SK-N-SH (cell line): Measurements from ENCODE around the gene NEURL2. TPM values are rescaled to one million over a fixed set of nuclear protein-coding genes. Genes with fewer than 3 reads are reported as not detected.

Experiments used
- CTCF ChIA-PET: fragments of 300-600, 350-600 bp; formaldehyde crosslinking; extraction: SDS; loops from one replicate; lab custom pipeline; 2021; lab: Yijun Ruan, JAX
- POLR2A ChIA-PET: fragments of 350-600 bp; sonication (Branson Sonifier 250); formaldehyde crosslinking; extraction: SDS; loops from one replicate; lab custom pipeline; 2020; ENCODE audit warnings: antibody characterized with exemption, inconsistent platforms; lab: Yijun Ruan, JAX
- DNase-seq: peaks from one replicate; pipeline ENCODE4 v3.0.0; 2012
- H2AFZ ChIP-seq: fragments of 200-600 bp; sonication (generic); 2 replicates; pipeline ENCODE4 v1.8.1; 2016; ENCODE audit warnings: antibody characterized with exemption, mild to moderate bottlenecking, low read depth
- H3F3A ChIP-seq: fragments of 200-600 bp; sonication (generic); replicated peaks from 2 replicates; pipeline ENCODE3; 2016; ENCODE audit warnings: antibody characterized with exemption, mild to moderate bottlenecking; ENCODE audit not compliant: insufficient read depth
- H3K27ac ChIP-seq, 2 experiments: fragments of 200-500 bp in 1 of 2; fragments of 200-600 bp in 1 of 2; sonication (Bioruptor generic) in 1 of 2; sonication (generic), shearing (Covaris generic) in 1 of 2; 2 replicates each; pipeline versions ENCODE4 v1.5.1 to v1.6.1; 2014 to 2016; ENCODE audit warnings: low read depth in 2 of 2, inconsistent platforms in 1 of 2, low read length in 1 of 2, mild to moderate bottlenecking in 1 of 2, mixed read lengths in 1 of 2
- H3K27me3 ChIP-seq: fragments of 200-600 bp; sonication (generic), shearing (Covaris generic); 2 replicates; pipeline ENCODE4 v1.6.1; 2016; ENCODE audit warnings: mixed run types; ENCODE audit not compliant: insufficient read depth
- H3K36me3 ChIP-seq, 2 experiments: fragments of 200-500 bp in 1 of 2; fragments of 200-600 bp in 1 of 2; sonication (Bioruptor generic) in 1 of 2; sonication (generic) in 1 of 2; replicated peaks in 1 of 2; 2 replicates each; pipeline versions ENCODE3 to v1.5.1; 2014 to 2016; ENCODE audit warnings: low read length in 1 of 2, mild to moderate bottlenecking in 1 of 2; ENCODE audit not compliant: insufficient read depth in 2 of 2, control insufficient read depth in 1 of 2
- H3K4me1 ChIP-seq, 2 experiments: fragments of 200-500 bp in 1 of 2; fragments of 200-600 bp in 1 of 2; sonication (Bioruptor generic) in 1 of 2; sonication (generic), shearing (Covaris generic) in 1 of 2; 2 replicates each; pipeline versions ENCODE4 v1.5.1 to v1.6.1; 2014 to 2016; ENCODE audit warnings: low read depth in 1 of 2, low read length in 1 of 2, mixed run types in 1 of 2; ENCODE audit not compliant: insufficient read depth in 2 of 2, control insufficient read depth in 1 of 2
- H3K4me2 ChIP-seq: fragments of 200-600 bp; sonication (generic), shearing (Covaris generic); 2 replicates; pipeline ENCODE4 v1.6.1; 2017; ENCODE audit warnings: mixed run types
- H3K4me3 ChIP-seq, 2 experiments: fragments of 200-500 bp in 1 of 2; fragments of 200-600 bp in 1 of 2; sonication (Bioruptor generic) in 1 of 2; sonication (generic), shearing (Covaris generic) in 1 of 2; 2 replicates each; pipeline versions ENCODE4 v1.5.1 to v1.8.1; 2014 to 2016; ENCODE audit warnings: low read depth in 2 of 2, inconsistent platforms in 1 of 2, low read length in 1 of 2, mild to moderate bottlenecking in 1 of 2, mixed read lengths in 1 of 2, moderate library complexity in 1 of 2
- H3K79me2 ChIP-seq: fragments of 200-600 bp; sonication (generic); 2 replicates; pipeline ENCODE4 v1.8.1; 2017; ENCODE audit warnings: mild to moderate bottlenecking; ENCODE audit not compliant: insufficient read depth
- H3K9ac ChIP-seq: fragments of 200-600 bp; sonication (generic); 2 replicates; pipeline ENCODE4 v1.6.1; 2017; ENCODE audit warnings: mixed run types
- H3K9me2 ChIP-seq: fragments of 200-600 bp; sonication (generic); 2 replicates; pipeline ENCODE4 v1.6.1; 2017; ENCODE audit warnings: mixed run types
- H3K9me3 ChIP-seq: fragments of 200-600 bp; sonication (generic); 2 replicates; pipeline ENCODE4 v1.6.1; 2017; ENCODE audit warnings: mixed run types, mild to moderate bottlenecking, moderate library complexity
- H4K20me1 ChIP-seq: fragments of 200-600 bp; sonication (generic); 2 replicates; pipeline ENCODE4 v1.6.1; 2017; ENCODE audit warnings: mild to moderate bottlenecking, mixed run types; ENCODE audit not compliant: insufficient read depth
- EZH2phosphoT487 ChIP-seq: fragments of 200-600 bp; sonication (generic); IDR thresholded peaks from 2 replicates; pipeline ENCODE4 v1.6.1; 2017; ENCODE audit warnings: low read depth, mixed run types, mild to moderate bottlenecking, antibody characterized with exemption, moderate library complexity, borderline replicate concordance
- FOSL2 ChIP-seq: IDR thresholded peaks from 2 replicates; pipeline ENCODE4 v1.4.0; 2012; ENCODE audit warnings: low read depth, mild to moderate bottlenecking, moderate library complexity, borderline replicate concordance
- POLR2AphosphoS5 ChIP-seq: IDR thresholded peaks from 2 replicates; pipeline ENCODE4 v1.6.1; 2012; ENCODE audit warnings: low read depth, low read length
- RAD21 ChIP-seq: IDR thresholded peaks from 2 replicates; pipeline ENCODE4 v1.6.1; 2012; ENCODE audit warnings: mild to moderate bottlenecking, low read length
- RCOR1 ChIP-seq: fragments of 150-350 bp; IDR thresholded peaks from 2 replicates; pipeline ENCODE4 v1.6.1; 2017; ENCODE audit warnings: antibody characterized with exemption, low read length
- RFX5 ChIP-seq: IDR thresholded peaks from 2 replicates; pipeline ENCODE4 v1.6.1; 2012; ENCODE audit warnings: mild to moderate bottlenecking, improper control_type of control experiment, low read length
- SIN3A ChIP-seq: IDR thresholded peaks from 2 replicates; pipeline ENCODE4 v1.6.1; 2012; ENCODE audit warnings: low read depth, mild to moderate bottlenecking, low read length, moderate library complexity, borderline replicate concordance
- TAF1 ChIP-seq: IDR thresholded peaks from 2 replicates; pipeline ENCODE4 v1.6.1; 2012; ENCODE audit warnings: low read depth, mild to moderate bottlenecking, low read length, moderate library complexity, borderline replicate concordance
- TCF12 ChIP-seq: IDR thresholded peaks from 2 replicates; pipeline ENCODE4 v1.4.0; 2012
- YY1 ChIP-seq: IDR thresholded peaks from 2 replicates; pipeline ENCODE4 v1.4.0; 2012; ENCODE audit warnings: low read depth, mild to moderate bottlenecking
- WGBS: methylation state at CpG from one replicate; pipeline ENCODE4 v1.1.6; 2017; ENCODE audit warnings: low lambda C conversion rate; 5-methylcytosine and 5-hydroxymethylcytosine counted together
- polyA plus RNA-seq, 3 experiments: library from polyadenylated mRNA; depleted of rRNA; stranded (reverse); fragments of >200 nt; gene quantifications; 2 replicates each; pipeline ENCODE4 v1.2.3, GENCODE V29; 2012
- TF ChIP-seq, protein P1 (sequence below): fragments of 200-600 bp; sonication (generic); IDR thresholded peaks from 2 replicates; pipeline ENCODE4 v1.6.1; 2017; ENCODE audit warnings: antibody characterized with exemption, mild to moderate bottlenecking, moderate library complexity
- TF ChIP-seq, protein P2 (sequence below): IDR thresholded peaks from 2 replicates; pipeline ENCODE4; 2012
- TF ChIP-seq, protein P3 (sequence below): IDR thresholded peaks from 2 replicates; pipeline ENCODE4 v1.4.0; 2012; ENCODE audit warnings: low read depth
- TF ChIP-seq, protein P4 (sequence below): fragments of 150-350 bp; IDR thresholded peaks from 2 replicates; pipeline ENCODE4 v1.6.1; 2017; ENCODE audit warnings: antibody characterized with exemption, low read length, low read depth, borderline replicate concordance

NEURL2 gene
- polyA plus RNA-seq, 1 of the 3 experiments (the other 2 are of a cell fraction), result 3.5 TPM

DNA sequence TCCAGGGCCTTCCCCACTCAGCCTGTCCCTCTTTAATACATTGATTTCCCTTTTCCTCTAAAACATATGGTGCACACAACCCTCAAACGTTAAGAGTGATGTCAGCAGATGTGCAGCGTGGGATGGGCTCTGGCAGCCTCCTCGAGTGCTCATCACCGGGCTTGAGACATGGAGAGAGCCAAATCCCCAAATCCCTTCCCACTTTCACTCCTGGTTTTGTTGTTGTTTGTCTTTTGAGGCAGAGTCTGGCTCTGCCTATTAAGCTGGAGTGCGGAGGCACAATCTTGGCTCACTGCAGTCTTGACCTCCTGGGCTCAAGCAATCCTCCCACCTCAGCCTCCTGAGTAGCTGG, 26.8 kb upstream of the NEURL2 start:
- Histone ChIP-seq H3K9me2 (no peaks in the 10 kb centered on the region), H2AFZ (peak overlapping the region; percentile 56; the same call in 1 of the 2 replicates), H3K9ac (no peak overlapping the region), H3K79me2 (no peaks in the 10 kb centered on the region), H3K27me3 (no peaks in the 10 kb centered on the region), H3K27ac (no peak overlapping the region), H3K9me3 (no peaks in the 10 kb centered on the region), H3K4me2 (no peak overlapping the region), H3K4me3 (no peak overlapping the region), H3K4me1 (peaks cover under 1 to 12% of the 10 kb centered on the region in 2 experiments; a peak in 1 of 4 replicates), H3K36me3 (no peaks in the 10 kb centered on the region), H3F3A (peaks cover 5% of the 10 kb centered on the region), H4K20me1 (no peaks in the 10 kb centered on the region)
- ChIA-PET POLR2A (no interaction called here), CTCF (no interaction called here)
- TF ChIP-seq, protein P1, sequence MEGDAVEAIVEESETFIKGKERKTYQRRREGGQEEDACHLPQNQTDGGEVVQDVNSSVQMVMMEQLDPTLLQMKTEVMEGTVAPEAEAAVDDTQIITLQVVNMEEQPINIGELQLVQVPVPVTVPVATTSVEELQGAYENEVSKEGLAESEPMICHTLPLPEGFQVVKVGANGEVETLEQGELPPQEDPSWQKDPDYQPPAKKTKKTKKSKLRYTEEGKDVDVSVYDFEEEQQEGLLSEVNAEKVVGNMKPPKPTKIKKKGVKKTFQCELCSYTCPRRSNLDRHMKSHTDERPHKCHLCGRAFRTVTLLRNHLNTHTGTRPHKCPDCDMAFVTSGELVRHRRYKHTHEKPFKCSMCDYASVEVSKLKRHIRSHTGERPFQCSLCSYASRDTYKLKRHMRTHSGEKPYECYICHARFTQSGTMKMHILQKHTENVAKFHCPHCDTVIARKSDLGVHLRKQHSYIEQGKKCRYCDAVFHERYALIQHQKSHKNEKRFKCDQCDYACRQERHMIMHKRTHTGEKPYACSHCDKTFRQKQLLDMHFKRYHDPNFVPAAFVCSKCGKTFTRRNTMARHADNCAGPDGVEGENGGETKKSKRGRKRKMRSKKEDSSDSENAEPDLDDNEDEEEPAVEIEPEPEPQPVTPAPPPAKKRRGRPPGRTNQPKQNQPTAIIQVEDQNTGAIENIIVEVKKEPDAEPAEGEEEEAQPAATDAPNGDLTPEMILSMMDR, result no peak
- no peak for TF ChIP-seq TCF12
- no peak for TF ChIP-seq FOSL2
- TF ChIP-seq TAF1, result no peak
- no peak for TF ChIP-seq RFX5
- 79% methylated on average over 5 of the region's 5 CpGs for WGBS
- no peak for DNase-seq

DNA sequence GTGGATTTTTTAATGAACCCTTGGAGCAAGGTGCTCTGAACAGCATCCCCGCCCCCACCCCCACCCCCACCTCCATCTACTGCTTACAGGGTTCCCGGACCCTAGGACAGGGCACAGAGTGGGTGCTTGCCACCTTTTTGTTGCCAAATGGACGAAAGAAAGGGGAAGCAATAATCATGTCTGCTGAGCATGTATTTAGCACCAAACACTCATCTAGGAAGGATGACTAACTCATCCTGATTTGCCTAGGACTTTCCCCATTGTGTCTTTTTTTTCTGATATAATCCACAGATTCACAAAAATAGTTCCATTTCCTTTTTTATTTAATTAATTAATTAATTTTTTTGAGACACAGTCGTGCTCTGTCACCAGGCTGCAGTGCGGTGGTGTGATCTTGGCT, 22.1 kb upstream of the NEURL2 start:
- CTCF ChIA-PET, result interaction anchor here (1.2 kb wide), 1 partner anchor 12 kb away, joined by 3 read pairs; no protein-coding TSS in a partner anchor
- TF ChIP-seq RAD21, result no peak
- no peak for TF ChIP-seq SIN3A
- no peak for TF ChIP-seq YY1
- TF ChIP-seq, protein P1, result no peak
- no peak for TF ChIP-seq EZH2phosphoT487
- TF ChIP-seq RCOR1, result no peak
- TF ChIP-seq, protein P2, sequence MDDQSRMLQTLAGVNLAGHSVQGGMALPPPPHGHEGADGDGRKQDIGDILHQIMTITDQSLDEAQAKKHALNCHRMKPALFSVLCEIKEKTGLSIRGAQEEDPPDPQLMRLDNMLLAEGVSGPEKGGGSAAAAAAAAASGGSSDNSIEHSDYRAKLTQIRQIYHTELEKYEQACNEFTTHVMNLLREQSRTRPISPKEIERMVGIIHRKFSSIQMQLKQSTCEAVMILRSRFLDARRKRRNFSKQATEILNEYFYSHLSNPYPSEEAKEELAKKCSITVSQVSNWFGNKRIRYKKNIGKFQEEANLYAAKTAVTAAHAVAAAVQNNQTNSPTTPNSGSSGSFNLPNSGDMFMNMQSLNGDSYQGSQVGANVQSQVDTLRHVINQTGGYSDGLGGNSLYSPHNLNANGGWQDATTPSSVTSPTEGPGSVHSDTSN, result no peak
- TF ChIP-seq POLR2AphosphoS5, result no peak
- TF ChIP-seq, protein P3, sequence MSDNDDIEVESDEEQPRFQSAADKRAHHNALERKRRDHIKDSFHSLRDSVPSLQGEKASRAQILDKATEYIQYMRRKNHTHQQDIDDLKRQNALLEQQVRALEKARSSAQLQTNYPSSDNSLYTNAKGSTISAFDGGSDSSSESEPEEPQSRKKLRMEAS, result no peak
- TF ChIP-seq, protein P4, sequence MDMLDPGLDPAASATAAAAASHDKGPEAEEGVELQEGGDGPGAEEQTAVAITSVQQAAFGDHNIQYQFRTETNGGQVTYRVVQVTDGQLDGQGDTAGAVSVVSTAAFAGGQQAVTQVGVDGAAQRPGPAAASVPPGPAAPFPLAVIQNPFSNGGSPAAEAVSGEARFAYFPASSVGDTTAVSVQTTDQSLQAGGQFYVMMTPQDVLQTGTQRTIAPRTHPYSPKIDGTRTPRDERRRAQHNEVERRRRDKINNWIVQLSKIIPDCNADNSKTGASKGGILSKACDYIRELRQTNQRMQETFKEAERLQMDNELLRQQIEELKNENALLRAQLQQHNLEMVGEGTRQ, result no peak
- TF ChIP-seq TAF1, result no peak
- peaks cover 0 to 8% of the 10 kb centered on the region in 2 experiments for H3K36me3 ChIP-seq
- WGBS, result 77% methylated on average over 5 of the region's 5 CpGs
- no peak overlapping the region for H3K27ac ChIP-seq
- peaks cover 8% of the 10 kb centered on the region for H3K79me2 ChIP-seq
- H3K9me3 ChIP-seq, result no peaks in the 10 kb centered on the region
- no peaks in the 10 kb centered on the region for H3K9me2 ChIP-seq
- H3K4me2 ChIP-seq, result no peak overlapping the region
- no peak overlapping the region for H2AFZ ChIP-seq
- no peak for DNase-seq
- POLR2A ChIA-PET, result no interaction called here
- no peaks in the 10 kb centered on the region; the same call in 1 of the 2 replicates for H4K20me1 ChIP-seq
- H3K4me1 ChIP-seq, result peaks cover 7 to 8% of the 10 kb centered on the region in 2 experiments; a peak in 1 of 4 replicates
- no peak overlapping the region for H3K4me3 ChIP-seq
- H3K27me3 ChIP-seq, result no peaks in the 10 kb centered on the region
- H3F3A ChIP-seq, result peaks cover 9% of the 10 kb centered on the region
- no peak overlapping the region for H3K9ac ChIP-seq
